GM10266 (cell line): Measurements from ENCODE around the gene SIRT5.

Experiments used
- DNase-seq: peaks from one replicate; pipeline ENCODE4 v3.0.0; 2012; ENCODE audit errors: extremely low spot score
- CTCF ChIP-seq: IDR thresholded peaks from 2 replicates; pipeline ENCODE4 v1.5.1; 2012; ENCODE audit warnings: mild to moderate bottlenecking, low read depth; ENCODE audit not compliant: control insufficient read depth, insufficient read depth; ENCODE audit errors: missing control alignments

The SIRT5 gene

GRCh38 chr6:13553646-13554045, 20.8 kb upstream of the SIRT5 start:
- TF ChIP-seq CTCF = no peak
- no peak for DNase-seq

- DNase-seq = no peak
- TF ChIP-seq CTCF = no peak
Measured at GRCh38 chr6:13554929-13555333, 19.5 kb upstream of the SIRT5 start.

DNA sequence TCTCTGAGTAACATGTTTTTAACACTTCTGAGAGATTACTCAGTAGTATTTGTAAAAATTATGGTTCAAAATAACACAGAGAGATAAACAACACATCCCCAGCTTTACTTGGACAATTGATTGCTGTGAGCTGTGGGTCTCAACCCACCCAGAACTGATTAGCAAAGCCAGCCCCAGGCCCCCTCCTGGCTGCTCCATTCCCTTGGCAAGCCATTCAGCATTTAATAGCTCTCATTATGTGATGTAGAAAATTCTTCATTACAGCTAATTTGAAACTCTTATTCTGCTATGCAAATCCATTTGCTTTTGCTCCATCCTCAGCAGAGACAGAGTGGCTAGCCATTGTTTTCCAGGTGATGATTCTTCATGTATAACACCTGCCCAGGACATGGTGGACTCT, 16.6 kb upstream of the SIRT5 start:
- no peak for TF ChIP-seq CTCF
- DNase-seq = no peak

DNA sequence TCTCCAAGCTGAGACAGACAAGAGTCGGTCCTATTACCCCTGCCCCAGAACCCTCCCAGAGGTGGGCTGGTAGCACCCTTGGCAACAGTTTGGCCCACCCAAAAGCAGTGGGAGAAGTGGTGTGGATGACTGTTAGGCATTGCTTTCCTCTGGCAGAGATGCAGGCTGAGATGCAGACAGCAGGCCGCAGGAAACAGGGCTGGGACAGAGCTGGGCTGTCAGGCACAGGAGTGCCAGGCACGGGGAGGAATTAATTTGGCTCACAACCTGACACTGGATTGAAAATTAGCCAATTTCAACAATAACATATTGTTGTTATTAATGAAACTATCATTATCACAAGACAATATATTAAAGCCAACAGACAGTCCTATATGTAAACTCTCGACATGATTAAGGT, 15.7 kb upstream of the SIRT5 start:
- DNase-seq = no peak

GRCh38 chr6:13559251-13559650, 15.2 kb upstream of the SIRT5 start:
- DNase-seq = no peak
- TF ChIP-seq CTCF = no peak

More for the DNA sequence above, 15.7 kb upstream of the SIRT5 start:
- no peak for TF ChIP-seq CTCF

DNA sequence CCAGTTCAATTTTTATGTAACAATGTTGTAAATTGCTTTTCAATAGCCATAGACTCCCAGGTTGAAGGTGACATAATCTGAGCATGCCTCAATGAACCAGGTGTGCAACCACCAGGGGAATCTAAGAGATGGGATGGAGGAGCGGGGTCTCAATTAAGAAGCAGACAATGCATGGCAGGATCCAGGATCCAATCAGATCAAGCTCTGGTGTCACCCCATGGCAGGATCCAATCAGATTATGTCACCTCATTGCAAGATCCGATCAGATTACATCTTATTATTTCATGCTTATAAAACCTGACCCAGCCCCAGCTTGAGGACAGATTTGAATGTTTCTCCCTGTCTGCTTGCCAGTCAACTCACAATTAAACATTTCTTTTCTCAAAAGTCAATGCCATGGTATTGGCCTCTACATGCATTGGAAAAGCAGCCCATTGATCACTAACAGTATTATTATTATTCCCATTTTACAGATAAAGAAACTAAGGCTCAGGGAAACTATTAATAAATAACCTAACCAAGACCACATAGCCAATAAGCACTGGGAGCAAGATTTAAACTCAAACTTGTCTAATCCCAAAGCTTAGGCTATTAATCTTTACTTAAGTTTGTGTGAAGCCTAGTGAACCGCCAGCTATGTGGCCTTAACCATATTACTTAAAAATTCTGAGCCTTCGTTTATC, 14.3 kb upstream of the SIRT5 start:
- no peak for TF ChIP-seq CTCF
- no peak for DNase-seq

GRCh38 chr6:13560651-13561044, 13.8 kb upstream of the SIRT5 start:
- TF ChIP-seq CTCF = no peak
- DNase-seq = no peak
